Amniotic epithelial cell (primary cell): Measurements from ENCODE around the gene ZNF783.
"Not testable (repeated sequence)": the region's sequence is repeated elsewhere in the genome, so short reads cannot be mapped to it uniquely, and the experiment has no call there.

Source experiments
- DNase-seq: peaks from one replicate; pipeline ENCODE4 v3.0.0-alpha.2; 2010; ENCODE audit warnings: low read depth

ZNF783 gene

DNA sequence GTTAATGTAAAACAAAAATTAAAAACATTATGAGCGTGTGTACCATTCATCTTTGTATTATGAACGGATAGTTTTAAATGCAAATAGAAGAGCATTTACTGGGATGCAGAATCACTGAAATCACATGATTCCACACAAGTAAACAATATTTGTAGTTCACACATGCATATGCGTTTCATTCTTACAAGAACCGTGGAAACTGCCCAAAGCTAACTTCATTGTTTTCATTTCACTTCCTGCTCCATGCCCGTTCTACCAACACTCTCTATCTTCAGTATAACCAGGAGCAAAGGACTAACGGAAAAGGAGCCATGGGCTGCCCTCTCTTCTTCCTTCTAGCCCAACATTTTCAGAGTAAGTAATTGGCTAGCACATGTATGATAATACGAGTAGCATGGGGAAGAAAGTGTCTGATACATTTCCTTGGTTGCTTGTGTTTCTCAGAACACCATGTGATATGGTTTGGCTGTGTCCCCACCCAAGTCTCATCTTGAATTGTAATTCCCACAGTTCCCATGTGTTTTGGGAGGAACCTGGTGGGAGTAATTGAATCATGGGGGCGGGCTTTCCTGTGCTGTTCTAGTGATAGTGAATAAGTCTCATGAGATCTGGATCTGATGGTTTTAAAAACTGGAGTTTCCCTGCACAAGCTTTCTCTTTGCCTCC, 38.8 kb downstream of the ZNF783 start:
- no peak for DNase-seq

DNA sequence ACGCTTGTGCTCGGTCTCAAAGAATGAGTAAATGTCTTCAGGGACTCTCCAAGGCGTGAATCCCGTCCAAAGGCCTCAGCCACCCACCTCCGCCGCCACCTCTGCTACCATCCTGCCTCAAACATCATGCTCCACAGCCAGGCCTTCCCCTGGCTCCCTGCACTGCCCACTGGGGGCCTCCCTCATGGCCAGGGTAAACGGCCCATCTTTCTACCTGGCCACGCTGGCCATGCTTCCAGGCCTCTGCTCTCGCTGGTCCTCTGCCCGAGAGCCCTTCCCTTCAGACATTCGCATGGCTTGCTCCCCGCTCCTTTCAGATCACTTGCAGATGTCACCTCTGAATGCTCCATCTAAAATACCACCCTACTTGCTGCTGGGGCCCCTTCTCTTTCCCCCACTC, 40.2 kb downstream of the ZNF783 start:
- no peak for DNase-seq

DNA sequence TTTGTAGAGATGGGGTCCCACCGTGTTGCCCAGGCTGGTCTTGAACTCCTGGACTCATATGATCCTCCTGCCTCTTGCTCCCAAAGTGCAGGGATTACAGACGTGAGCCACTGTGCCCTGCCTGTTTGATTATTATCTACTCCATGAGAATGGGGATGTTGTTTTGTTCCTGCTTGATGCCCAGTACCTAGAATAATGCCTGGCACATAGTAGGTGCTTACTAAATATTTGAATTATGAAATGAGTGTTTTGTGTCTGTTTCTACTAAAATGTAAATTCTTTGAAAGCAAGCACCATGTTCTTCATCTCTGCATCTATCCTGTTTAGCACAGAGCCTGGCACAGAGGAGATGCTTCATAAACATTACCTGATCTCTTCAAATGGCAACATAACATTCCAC, 40.9 kb downstream of the ZNF783 start:
- DNase-seq, result no peak

DNA sequence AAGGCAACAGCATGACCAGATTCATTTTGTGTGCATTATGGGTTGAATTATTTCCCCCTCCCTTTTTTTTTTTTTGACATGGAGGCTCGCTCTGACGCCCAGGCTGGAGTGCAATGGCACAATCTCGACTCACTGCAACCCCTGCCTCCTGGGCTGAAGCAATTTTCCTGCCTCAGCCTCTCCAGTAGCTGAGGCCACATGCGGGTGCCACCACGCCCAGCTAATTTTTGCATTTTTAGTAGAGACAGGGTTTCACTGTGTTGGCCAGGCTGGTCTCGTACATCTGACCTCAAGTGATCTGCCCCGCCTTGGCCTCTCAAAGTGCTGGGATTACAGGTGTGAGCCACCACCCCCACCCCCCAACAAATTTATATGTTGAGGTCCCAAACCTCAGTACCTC, 42.0 kb downstream of the ZNF783 start:
- no peak for DNase-seq

DNA sequence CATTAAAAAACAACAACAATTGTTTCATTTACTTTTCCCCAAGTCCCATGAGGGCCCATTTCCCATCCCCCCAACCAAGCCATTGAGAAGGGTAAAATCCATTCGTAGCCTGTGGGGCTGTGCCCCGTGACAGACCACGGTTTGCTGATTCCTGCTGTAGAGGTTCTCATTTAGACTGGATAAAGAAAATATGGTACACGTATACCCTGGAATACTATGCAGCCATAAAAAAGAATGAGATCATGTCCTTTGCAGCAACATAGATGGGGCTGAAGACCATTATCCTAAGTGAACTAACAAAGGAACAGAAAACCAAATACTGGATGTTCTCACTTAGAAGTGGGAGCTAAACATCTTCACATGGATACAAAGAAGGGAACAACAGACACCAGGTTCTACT, 44.9 kb downstream of the ZNF783 start:
- no peak for DNase-seq

DNA sequence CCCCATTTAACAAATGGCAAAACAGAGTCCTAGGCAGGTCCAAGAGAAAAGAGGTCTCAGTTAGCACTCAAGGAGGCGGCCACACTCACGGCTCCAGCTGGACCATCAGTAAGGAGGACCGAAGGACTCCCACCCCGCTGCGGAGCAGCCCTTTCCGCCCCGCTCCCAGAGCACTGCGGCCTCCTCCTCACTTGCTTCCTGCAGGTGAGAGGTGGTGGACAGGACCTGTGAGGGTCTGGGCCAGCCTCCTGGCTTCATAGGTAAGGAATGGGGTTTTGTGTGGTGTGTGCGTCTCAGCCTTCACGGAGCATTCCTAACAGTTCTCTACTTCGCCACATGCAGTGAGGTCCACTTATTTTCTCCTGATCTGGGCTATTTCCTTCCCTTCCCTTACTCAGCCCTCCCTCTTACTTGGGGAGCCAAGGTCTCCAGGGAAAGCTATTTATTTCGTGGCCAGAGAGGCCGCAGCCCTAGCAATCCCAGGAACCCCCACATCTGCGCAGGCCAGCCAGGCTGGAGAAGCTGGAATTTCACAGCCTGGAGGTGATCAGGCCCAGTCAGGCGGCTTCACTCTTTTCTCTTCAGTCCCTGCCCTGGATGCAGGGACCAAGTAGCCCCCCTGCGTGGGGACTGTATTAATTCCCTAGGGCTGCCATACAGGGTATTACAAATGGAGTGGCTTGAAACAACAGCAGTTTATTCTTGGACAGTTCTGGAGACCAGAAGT, 45.9 kb downstream of the ZNF783 start:
- no peak for DNase-seq

DNA sequence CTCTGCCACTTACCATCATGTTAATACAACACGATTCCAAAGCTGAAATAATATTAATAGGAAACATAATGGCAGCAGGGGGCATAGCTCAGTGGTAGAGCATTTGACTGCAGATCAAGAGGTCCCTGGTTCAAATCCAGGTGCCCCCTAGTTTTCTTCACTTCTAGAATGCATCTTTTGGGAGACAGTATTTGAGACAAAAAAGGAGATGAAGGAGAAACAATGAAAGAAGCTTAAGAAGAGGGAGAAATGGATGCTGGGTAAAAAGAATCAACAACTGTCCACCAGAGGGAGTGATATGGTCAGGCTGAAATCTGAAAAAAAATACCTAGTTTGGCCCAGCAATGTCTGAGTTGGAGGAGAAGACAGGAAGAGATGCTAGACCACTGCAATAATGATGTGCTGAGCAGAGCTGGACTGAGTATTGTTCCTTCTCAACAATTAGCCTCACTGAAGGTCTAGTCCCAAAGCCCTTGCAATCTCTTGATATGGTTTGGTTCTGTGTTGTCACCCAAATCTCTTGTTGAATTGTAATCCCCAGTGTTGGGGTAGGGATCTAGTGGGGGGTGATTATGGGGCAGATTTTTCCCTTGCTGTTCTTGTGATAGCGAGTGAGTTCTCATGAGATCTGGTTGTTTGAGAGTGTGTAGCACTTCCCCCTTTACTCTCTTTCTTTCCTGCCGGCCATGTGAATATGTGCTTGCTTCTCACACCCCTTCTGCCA, 48.3 kb downstream of the ZNF783 start:
- peak; percentile 81 for DNase-seq

DNA sequence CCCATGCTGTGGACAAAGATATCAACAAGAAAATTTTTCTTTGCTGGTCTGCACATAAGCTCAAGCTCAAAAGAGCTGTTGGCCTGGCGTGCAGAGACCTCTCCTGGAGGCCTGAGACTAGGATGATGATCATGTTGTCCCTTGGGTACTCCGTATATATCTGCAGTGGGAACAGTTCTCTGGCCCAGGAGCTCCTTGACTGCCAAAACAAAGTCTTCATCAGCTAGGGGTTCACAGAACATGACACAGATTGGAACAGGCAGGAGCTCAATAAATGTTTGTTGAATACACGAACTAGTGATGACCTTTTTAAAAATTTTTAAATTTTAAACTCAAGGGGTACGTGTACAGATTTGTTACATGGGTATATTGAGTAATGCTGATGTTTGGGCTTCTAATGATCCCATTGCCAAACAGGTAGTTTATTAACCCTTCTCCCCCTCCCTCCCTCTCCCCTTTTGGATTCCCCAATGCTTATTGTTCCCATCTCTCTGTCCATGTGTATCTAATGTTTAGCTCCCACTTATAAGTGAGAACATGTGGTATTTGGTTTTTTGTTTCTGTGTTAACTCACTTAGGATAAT, 49.1 kb downstream of the ZNF783 start:
- DNase-seq, result no peak

DNA sequence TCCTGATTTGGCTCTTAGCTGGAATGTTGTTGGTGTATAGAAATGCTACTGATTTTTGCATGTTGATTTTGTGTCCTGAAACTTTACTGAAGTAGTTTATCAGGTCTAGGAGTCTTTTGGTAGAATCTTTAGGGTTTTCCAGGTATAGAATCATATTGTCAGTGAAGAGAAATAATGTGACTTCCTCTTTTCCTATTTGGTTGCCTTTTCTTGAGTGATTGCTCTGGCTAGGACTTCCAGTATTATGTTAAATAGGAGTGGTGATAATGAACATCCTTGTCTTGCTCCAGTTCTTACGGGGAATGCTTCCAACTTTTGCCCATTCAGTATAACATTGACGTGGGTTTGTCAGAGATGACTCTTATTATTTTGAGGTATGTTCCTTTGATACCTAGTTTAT, 52.0 kb downstream of the ZNF783 start:
- DNase-seq, result no peak

DNA sequence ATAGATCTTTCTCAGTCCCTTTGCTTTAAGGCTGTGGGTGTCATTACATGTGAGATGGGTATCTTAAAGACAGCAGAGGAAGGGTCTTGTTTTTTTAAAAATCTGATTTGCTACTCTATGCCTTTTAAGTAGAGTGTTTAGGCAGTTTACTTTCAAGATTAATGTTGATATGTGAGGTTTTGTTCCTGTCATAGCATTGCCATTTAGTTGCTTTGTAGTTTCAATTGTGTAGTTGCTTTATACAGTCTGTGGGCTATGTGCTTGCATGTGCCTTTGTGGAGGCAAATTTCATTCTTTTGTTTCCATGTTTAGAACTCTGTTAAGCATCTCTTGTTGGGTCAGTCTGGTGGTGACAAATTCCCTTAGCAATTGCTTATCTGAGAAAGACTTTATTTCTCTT, 54.6 kb downstream of the ZNF783 start:
- no peak for DNase-seq

DNA sequence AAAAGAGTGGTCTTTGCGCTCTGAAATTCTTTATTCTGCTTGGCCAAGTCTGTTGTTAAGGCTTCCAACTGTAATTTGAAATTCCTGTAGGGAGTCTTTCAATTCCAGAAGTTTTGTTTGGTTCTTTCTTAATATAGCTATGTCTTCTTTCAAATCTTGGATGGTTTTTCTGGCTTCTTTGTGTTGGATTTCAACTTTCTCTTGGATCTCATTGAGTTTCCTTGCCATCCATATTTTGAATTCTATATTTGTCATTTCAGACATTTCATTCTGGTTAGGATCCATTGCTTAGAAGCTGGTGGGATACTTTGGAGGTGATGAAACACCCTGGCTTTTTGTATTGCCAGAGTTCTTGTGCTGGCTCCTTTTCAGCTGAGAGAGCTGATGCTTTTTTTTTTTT, 55.5 kb downstream of the ZNF783 start:
- DNase-seq, result no peak

DNA sequence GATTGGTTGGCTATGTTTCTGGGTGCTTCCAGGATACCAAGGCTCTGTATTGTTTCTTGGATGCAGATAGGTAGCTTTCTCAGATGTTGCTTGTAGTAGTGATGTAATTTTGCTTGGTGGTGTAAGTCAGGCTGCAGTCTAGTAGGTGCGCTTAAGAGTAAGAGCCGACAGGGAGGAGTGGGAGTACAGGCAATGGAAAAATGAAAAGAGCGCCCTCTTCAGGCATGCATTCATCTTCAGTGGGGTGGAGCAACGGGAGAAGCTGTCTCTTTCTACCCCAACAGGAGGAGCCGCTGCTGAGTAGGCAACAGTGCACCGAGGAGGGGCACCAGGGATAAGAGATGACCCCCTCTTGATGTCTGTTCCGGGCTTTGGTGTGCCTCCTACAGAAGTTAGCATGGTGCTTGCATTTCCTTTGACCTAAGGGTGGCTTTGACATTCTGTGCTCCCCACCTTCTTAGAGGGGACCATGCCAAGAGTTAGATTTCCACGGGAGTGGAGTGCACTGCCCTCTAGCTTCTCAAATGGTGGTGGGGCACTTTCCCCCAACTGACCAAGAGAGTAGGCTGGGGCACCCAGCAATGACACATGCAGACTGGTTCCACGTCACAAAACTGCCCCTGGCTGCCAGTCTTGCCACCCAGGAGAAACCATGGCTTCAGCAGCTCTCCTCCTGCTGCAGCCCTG, 56.1 kb downstream of the ZNF783 start:
- peak; percentile 9 for DNase-seq

DNA sequence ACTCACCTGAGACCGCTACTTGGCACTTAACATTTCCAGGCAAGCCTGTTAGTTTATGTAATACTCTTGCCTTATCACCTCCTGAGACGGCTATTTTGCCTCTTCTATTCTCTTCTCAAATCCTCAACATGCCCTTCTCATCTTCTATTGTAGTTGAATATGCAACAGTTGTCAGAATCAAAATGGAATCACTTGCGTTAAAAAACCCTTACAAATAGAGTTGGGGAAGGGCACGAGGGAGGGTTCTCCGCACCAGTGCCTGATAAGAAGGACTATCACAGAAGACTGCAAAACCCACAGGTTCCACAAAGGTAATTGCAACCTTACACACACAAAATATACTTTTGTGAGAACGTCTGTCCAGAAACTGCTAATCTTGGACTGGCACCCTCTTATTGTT, 57.4 kb downstream of the ZNF783 start:
- DNase-seq, result no peak

DNA sequence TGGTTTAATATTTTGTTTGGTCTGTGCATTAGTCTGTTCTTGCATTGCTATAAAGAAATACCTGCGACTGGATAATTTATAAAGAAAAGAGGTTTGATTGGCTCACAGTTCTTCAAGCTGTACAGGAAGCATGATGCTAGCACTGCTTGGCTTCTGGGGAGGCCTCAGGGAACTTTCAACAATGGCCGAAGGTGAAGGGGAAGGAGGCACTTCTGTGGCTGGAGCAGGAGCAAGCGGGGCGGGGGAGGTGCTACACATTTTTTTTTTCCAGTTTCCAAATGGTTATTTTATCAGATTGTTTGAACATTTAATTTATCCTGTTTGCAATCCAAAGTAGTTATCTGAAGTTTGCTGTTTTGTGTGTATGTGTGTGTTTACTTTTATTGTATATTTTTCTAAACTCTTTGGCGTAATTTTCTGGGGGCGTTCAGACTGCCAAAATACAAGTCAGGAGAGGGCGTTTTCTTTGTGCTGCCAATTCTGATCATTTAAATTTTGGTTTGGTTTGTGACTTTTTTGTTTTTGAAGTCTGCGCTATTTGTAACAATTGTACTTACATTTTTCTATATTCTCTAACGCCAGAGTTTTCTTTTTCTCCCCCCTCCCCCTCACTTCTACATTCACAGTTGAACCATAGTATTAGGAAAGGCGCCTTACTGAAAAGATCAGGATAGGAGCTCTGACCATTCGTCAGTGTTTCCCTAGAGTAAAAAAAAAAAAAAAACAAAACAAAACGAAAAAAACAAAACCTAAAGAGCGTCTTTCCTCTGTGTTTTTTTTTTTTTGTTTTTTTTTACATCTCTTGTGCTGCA, 58.5 kb downstream of the ZNF783 start:
- DNase-seq, result no peak

DNA sequence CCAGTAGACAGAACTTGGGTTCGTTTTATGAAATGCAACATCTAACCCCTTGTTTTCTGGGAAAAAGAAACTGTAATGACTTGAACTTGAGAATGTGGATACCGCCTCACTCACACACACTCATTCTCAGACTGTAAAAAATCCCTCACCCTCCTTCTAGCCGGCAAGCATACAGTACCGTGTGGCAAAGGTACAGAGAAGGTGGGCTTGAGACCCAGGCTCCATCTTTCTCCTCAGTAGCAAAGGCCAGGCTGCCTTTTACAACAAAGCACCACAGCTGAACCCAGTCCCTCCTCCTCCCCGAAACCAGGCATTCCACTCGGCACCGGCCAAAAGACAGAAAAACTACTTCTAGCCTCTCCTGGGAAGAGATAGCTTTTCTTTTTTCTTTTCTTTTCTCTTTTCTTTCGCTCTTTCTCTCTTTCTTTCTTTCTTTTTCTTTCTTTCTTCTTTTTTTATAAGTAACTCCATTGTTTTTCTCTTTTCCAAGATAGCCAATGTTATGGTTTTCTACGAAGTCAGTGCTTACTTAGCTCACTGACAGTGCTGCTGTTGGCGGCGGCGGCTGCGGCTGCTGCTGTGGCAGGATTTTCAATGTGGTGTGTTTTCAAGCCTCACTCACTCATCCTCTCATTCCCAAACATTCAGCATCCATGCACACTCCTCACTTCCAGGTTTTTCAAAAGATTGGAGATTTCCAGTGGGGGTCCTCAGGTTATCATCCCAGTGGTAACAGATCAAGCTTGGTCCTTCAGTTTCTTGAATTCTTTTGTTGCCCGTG, 59.3 kb downstream of the ZNF783 start:
- not testable (repeated sequence) for DNase-seq

DNA sequence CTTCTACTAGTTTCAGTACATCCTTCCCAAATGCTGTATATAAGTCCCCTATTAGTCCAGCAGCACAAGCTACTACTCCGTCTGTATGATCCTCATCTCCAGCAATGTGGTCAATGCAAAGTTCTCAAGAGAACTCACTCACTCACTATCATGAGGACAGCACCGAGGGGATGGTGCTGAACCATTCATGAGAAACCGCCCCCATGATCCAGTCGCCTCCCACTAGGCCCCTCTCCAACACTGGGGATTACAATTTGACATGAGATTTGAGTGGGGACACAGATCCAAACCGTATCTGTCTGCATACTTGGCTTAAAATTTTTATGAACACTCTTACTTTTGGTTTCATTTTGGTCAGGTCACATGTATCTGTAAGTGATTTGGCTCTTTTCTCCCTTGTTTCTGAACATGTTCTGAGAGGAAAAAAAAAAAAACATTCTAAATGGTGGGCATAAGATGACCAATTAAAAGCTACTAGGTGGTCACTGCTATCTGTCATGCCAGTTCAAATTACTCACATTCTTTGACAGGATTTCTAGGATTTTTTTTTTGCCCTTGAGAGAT, 60.1 kb downstream of the ZNF783 start:
- DNase-seq, result peak; percentile 60

DNA sequence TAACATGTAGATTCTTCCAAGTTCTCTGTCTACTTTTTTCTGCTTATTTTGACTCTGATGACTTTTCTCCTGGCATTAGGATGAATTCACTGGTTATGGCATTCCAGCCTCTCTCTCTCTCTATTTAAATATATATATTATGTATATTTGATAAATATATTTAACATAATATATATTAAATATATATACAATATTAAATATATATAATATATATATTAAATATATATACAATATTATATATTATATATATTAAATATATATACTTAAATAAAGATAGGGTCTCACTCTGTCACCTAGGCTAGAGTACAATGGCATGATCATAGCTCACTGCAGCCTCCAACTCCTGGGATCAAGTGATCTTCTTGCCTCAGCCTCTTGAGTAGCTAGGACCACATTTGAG, 60.7 kb downstream of the ZNF783 start:
- no peak for DNase-seq

DNA sequence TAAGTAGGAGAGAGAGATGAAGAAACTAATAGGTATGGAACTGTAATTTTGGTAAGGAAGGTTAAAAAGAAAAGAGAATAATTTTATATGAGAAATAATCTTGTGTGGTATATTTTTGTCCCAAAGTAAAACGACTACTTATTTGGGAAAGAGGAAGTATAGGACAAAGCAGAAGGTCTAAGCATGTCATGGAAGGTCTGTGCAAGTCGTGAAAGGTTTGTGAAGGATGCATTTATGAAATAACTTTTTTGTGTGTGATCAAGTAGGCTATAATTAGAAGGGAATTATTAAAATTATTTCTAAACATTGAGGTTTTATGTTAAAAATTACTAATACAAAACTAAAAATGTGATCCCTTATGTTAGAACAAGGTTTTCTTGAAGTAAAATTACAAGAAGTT, 63.3 kb downstream of the ZNF783 start:
- no peak for DNase-seq

DNA sequence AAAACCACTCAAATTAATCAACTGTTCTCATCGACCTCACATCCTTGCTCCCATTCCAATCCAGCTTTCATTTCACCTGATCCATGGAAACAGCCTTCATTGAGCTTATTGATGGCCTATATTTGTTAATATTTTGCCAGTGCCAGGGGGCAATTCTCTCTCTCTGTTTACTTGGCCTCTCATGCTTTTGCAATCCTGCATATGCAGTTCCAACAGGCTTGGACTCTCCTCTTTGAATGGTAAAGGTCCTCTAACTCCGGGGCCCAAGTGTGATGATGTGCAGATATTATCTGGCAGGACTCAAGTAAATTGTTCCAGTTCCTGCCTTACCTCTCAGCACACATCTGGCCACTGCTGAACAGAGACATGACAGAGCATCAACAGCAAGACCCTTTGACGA, 67.3 kb downstream of the ZNF783 start:
- no peak for DNase-seq

DNA sequence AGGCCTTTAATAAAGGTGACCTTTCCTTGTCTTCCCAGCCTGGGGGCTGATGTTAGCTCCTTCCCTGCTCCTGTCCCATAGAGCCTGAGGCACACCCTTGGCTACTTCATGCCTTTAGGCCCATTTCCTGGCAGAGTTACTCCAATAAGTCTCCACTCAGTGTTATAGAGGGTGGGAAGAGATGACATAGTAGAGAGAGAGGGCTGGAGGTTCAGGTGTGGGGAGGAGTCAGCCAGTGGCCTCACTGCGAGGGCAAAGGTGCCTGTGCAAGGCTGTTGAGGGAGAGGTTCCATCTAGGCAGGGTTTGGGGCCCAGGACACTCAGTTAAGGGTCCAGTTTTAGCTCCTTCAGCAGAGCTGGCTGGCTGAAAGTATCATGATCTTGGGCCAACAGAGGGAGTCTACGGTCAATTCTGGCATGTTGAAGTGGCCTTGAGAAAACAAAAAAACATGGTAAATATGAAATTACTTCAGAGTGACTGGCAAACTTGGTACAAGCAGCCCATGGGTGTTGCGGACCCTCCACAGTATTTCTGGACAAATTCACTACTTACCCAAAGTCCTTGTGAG, 67.9 kb downstream of the ZNF783 start:
- no peak for DNase-seq
